Prostate gland (tissue), 2 donors: ENCODE measurements around the gene KLK15. TPM values are rescaled to one million over a fixed set of nuclear protein-coding genes. Genes with fewer than 3 reads are reported as not detected.

Source experiments
- DNase-seq: peaks from one replicate; pipeline ENCODE4 v3.0.0-alpha.2; 2019; ENCODE audit warnings: low spot score
- H3K27ac ChIP-seq, 2 donors: fragments of 200-600 bp; sonication (generic); 2 replicates each; pipeline ENCODE4 v1.5.1; 2017 to 2019
- H3K27me3 ChIP-seq: fragments of 200-600 bp; sonication (generic); replicated peaks from 2 replicates; pipeline ENCODE4 v1.5.1; 2019; ENCODE audit not compliant: insufficient read depth
- H3K36me3 ChIP-seq, 2 donors: fragments of 200-600 bp; sonication (generic); 1 replicate in 1 of 2; 2 replicates in 1 of 2; pipeline versions ENCODE4 v1.5.1 to v1.8.1; 2017 to 2019
- H3K4me1 ChIP-seq: fragments of 200-600 bp; sonication (generic); replicated peaks from 2 replicates; pipeline ENCODE4 v1.5.1; 2019
- H3K4me3 ChIP-seq, 2 donors: fragments of 200-600 bp; sonication (generic); 2 replicates each; pipeline ENCODE4 v1.5.1; 2017 to 2019
- H3K9me3 ChIP-seq: fragments of 200-600 bp; sonication (generic); 2 replicates; pipeline ENCODE4 v1.5.1; 2017
- POLR2A ChIP-seq: fragments of 450-650 bp; IDR thresholded peaks from one replicate; pipeline ENCODE4 v1.6.1; 2016; ENCODE audit warnings: antibody characterized with exemption, mild to moderate bottlenecking
- POLR2AphosphoS5 ChIP-seq: sonication (generic); formaldehyde crosslinking; IDR thresholded peaks from one replicate; pipeline ENCODE4 v1.6.1; 2017; ENCODE audit warnings: antibody characterized with exemption
- WGBS: methylation state at CpG from one replicate; pipeline ENCODE4 v1.1.5; 2018; 5-methylcytosine and 5-hydroxymethylcytosine counted together
- intact Hi-C: fragments of 100-400 bp; cut with DNase I; formaldehyde crosslinking; loops from one replicate; pipeline ENCODE4 v1.14.2; 2022
- total RNA-seq, 2 donors: library from RNA; depleted of rRNA; stranded (reverse); fragments of >200 nt; gene quantifications; one replicate each; pipeline ENCODE4 v1.1.0, GENCODE V29; 2016
- TF ChIP-seq, protein P1 (sequence below), 4 experiments: fragments of 200-600 bp in 2 of 4; fragments of 450-650 bp in 2 of 4; sonication (generic) in 2 of 4; IDR thresholded peaks; 1 replicate in 3 of 4; 2 replicates in 1 of 4; pipeline ENCODE4 v1.5.1; 2016 to 2019; ENCODE audit warnings: antibody characterized with exemption in 4 of 4, mild to moderate bottlenecking in 2 of 4, moderate library complexity in 2 of 4

Gene KLK15
- total RNA-seq, 2 donors from 2014 or later = 4.0 to 8.5 TPM

DNA sequence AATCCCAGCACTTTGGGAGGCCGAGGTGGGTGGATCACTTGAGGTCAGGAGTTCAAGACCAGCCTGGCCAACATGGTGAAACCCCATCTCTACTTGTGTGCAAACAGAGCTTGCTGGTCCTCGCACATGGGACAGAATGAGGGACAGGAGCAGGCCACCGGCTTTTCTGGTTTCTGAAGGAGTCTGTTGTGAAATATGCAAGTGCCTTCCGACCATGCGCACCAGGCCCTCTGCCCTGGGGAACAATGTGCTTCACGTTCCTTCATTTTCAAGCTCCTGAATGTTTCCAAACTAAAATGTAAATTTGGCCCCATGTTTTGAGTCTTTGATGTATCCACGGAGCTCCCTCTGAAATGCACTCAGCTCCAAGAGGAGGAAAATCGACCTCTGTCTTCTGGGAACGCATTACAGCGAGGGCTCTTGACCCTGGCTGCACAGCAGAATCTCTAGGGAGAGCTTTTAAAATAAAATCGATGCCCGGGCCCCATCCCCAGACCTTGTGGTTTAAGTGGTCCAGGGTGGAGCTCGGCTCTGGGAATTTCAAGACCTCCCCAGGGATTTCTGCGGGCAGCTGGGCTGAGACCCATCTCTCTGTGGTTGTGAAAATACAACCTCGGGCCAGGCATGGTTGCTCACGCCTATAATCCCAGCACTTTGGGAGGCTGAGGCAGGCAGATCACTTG, 52.5 kb downstream of the KLK15 start:
- no peaks in the 10 kb centered on the region for H3K9me3 ChIP-seq
- H3K4me3 ChIP-seq = no peak overlapping the region
- DNase-seq = no peak
- peaks cover 12% of the 10 kb centered on the region for H3K27me3 ChIP-seq
- 63% methylated on average over 16 of the region's 16 CpGs for WGBS
- H3K36me3 ChIP-seq = no peaks in the 10 kb centered on the region
- TF ChIP-seq, protein P1, sequence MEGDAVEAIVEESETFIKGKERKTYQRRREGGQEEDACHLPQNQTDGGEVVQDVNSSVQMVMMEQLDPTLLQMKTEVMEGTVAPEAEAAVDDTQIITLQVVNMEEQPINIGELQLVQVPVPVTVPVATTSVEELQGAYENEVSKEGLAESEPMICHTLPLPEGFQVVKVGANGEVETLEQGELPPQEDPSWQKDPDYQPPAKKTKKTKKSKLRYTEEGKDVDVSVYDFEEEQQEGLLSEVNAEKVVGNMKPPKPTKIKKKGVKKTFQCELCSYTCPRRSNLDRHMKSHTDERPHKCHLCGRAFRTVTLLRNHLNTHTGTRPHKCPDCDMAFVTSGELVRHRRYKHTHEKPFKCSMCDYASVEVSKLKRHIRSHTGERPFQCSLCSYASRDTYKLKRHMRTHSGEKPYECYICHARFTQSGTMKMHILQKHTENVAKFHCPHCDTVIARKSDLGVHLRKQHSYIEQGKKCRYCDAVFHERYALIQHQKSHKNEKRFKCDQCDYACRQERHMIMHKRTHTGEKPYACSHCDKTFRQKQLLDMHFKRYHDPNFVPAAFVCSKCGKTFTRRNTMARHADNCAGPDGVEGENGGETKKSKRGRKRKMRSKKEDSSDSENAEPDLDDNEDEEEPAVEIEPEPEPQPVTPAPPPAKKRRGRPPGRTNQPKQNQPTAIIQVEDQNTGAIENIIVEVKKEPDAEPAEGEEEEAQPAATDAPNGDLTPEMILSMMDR (IDR thresholded peaks at IDR 0.05) = no peak
- no peak for TF ChIP-seq POLR2AphosphoS5
- no peak for TF ChIP-seq POLR2A
- intact Hi-C loops = loop anchor here (5.0 kb wide), 1 partner anchor 244 kb away; no protein-coding TSS in a partner anchor
- H3K4me1 ChIP-seq = no peaks in the 10 kb centered on the region
- no peak overlapping the region for H3K27ac ChIP-seq

DNA sequence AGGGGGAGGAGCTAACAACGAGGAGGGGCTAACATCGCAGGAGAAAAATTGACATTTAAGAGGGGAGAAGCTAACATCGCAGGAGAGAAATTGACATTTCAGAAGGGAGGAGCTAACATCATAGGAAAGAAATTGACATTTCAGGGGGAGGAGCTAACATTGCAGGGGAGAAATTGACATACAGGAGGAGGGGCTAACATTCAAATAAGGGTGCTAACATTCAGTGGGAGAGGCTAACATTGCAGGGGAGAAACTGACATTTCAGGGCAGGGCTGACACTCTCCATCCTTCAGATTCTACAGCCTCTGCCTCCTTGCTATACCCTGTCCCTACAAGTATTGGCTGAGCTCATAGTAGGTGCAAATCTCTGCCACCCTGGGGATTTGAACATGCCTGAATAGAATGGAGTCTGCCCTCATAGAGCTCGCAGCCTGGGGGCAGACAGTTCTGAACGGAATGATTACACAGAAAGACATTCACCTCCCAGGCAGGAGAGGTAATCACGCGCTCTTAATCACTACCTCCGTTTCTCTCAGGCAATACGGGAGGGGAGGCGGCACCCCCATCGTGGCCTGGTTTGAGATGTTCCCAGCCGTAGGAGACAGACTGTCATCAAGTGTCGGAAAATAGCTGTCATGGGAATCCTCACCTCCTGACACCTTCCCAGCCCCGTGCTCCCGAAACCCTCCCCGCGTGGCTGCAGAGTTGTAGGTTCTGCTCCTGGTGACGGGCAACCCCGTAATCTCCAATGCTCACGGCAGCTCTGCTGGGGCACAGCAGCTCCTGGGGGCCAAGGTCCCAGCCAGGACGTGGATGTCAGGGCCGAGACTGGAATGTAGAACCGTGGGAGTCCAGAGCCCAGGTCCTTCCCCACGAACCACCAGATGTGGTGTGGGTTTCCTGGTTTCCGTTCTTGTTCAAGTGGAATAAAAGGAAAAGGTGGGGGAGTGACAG, 53.6 kb downstream of the KLK15 start:
- Histone ChIP-seq H3K27ac (no peak overlapping the region), H3K36me3 (no peaks in the 10 kb centered on the region), H3K9me3 (no peaks in the 10 kb centered on the region), H3K4me1 (no peaks in the 10 kb centered on the region), H3K27me3 (peaks cover 12% of the 10 kb centered on the region), H3K4me3 (no peak overlapping the region)
- WGBS = 32% methylated on average over 25 of the region's 25 CpGs
- TF ChIP-seq, protein P1 (IDR thresholded peaks at IDR 0.05) = no peak
- intact Hi-C loops = loop anchor here (5.0 kb wide), 1 partner anchor 242 kb away; no protein-coding TSS in a partner anchor
- no peak for DNase-seq

DNA sequence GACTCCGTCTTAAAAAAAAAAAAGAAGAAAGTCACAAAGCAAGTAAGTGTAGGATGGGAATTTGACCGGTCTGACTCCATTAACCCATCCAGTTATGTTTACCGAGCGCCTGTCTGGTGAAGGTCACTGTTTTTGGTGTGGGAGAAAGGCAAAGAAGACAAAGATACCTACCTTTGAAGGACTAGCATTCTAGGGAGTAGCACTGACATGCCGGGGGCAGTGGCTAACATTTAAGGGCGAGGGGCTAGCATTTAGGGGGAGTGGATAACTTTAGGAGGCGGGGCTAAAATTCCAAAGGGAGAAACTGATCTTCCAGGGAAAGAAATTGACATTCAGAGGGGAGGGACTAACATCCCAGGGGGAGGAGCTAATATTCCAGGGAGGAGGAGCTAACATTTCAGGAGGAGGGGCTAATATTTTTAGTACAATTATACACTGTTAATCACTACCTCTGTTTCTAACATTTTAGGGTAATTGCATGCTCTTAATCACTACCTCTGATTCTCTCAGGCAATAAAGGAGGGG, 54.4 kb downstream of the KLK15 start:
- intact Hi-C loops = no loop called here
- Histone ChIP-seq H3K9me3 (no peaks in the 10 kb centered on the region), H3K36me3 (no peaks in the 10 kb centered on the region), H3K4me3 (no peak overlapping the region), H3K27ac (no peak overlapping the region), H3K4me1 (no peaks in the 10 kb centered on the region), H3K27me3 (peaks cover 12% of the 10 kb centered on the region)
- 59% methylated on average over 7 of the region's 7 CpGs for whole genome bisulfite sequencing
- TF ChIP-seq POLR2AphosphoS5 = no peak
- no peak for TF ChIP-seq POLR2A
- TF ChIP-seq, protein P1 (IDR thresholded peaks at IDR 0.05) = no peak
- DNase-seq = no peak

DNA sequence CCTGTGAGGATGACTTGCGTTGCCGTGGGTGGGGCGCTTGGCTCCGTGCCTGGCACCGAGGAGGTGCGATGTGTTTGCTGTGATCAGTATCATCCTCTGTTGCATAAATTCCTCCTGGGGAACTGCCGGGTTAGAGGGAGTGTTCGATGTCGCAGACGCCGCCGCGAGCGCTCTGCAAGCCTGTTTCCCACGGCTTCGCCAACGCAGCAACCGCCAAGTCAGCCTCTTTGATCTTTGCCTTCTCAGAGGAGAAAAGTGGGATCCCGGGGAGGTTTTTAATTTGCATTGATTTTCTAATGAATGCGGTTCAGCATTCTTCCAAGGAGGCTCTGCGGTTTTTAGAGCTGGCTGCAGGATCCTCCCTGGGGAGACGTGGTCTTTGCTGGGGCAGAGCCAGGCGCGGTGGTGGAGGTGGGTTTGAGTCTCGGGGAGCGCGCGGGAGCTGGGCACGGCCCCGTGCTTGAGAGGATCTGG, 55.5 kb downstream of the KLK15 start:
- no peak for DNase-seq
- H3K9me3 ChIP-seq = no peaks in the 10 kb centered on the region
- peaks cover 12% of the 10 kb centered on the region for H3K27me3 ChIP-seq
- no peak overlapping the region for H3K27ac ChIP-seq
- 1% methylated on average over 30 of the region's 30 CpGs for WGBS
- intact Hi-C loops = no loop called here
- H3K4me3 ChIP-seq = no peak overlapping the region
- TF ChIP-seq, protein P1 (IDR thresholded peaks at IDR 0.05) = no peak
- TF ChIP-seq POLR2AphosphoS5 (no peak), POLR2A (no peak)
- H3K4me1 ChIP-seq = no peaks in the 10 kb centered on the region
- no peaks in the 10 kb centered on the region for H3K36me3 ChIP-seq
